Smooth muscle cell (in vitro differentiated cells): Measurements from ENCODE around the gene MTNR1B. TPM values are rescaled to one million over a fixed set of nuclear protein-coding genes. Genes with fewer than 3 reads are reported as not detected.
A peak's percentile ranks its signal among the peaks of the same experiment; 100 is the strongest.

Experiments
- DNase-seq: peaks from one replicate; lab custom pipeline; 2025; ENCODE audit not compliant: unreplicated experiment; lab: John Stamatoyannopoulos, UW
- H2AFZ ChIP-seq: fragments of 200-600 bp; sonication (generic); 2 replicates; pipeline ENCODE4 v1.6.0; 2016; ENCODE audit warnings: antibody characterized with exemption, low read depth, mild to moderate bottlenecking
- H3F3A ChIP-seq: fragments of 200-600 bp; sonication (generic); 2 replicates; pipeline ENCODE4 v1.6.0; 2017; ENCODE audit warnings: antibody characterized with exemption, low read depth
- H3K27ac ChIP-seq: fragments of 200-600 bp; sonication (generic); 2 replicates; pipeline ENCODE4 v1.5.1; 2016; ENCODE audit warnings: low read depth, mild to moderate bottlenecking
- H3K27me3 ChIP-seq: fragments of 200-600 bp; sonication (generic); 2 replicates; pipeline ENCODE4 v1.6.1; 2016; ENCODE audit warnings: low read depth, mild to moderate bottlenecking
- H3K36me3 ChIP-seq: fragments of 200-600 bp; sonication (generic); 2 replicates; pipeline ENCODE4 v1.5.1; 2016; ENCODE audit warnings: low read depth
- H3K4me1 ChIP-seq: fragments of 200-600 bp; sonication (generic); 2 replicates; pipeline ENCODE4 v1.5.1; 2016; ENCODE audit warnings: low read depth
- H3K4me2 ChIP-seq: fragments of 200-600 bp; sonication (generic); 2 replicates; pipeline ENCODE4 v1.6.0; 2016; ENCODE audit warnings: mild to moderate bottlenecking
- H3K4me3 ChIP-seq: fragments of 200-600 bp; sonication (generic); 2 replicates; pipeline ENCODE4 v1.5.1; 2016; ENCODE audit warnings: mild to moderate bottlenecking
- H3K79me2 ChIP-seq: fragments of 200-600 bp; sonication (generic); 2 replicates; pipeline ENCODE4 v1.6.0; 2016; ENCODE audit warnings: low read depth, mild to moderate bottlenecking
- H3K9ac ChIP-seq: fragments of 200-600 bp; sonication (generic); 2 replicates; pipeline ENCODE4 v1.6.0; 2016; ENCODE audit warnings: low read depth
- H3K9me3 ChIP-seq: fragments of 200-600 bp; sonication (generic); replicated peaks from 2 replicates; pipeline ENCODE4 v1.5.1; 2016; ENCODE audit warnings: low read depth
- H4K20me1 ChIP-seq: fragments of 200-600 bp; sonication (generic); 2 replicates; pipeline ENCODE4 v1.6.0; 2016; ENCODE audit warnings: low read depth
- CTCF ChIP-seq: fragments of 200-600 bp; sonication (generic); IDR thresholded peaks from 2 replicates; pipeline ENCODE4 v1.5.1; 2017; ENCODE audit warnings: borderline replicate concordance, mild to moderate bottlenecking, antibody characterized with exemption; ENCODE audit not compliant: insufficient read depth, poor library complexity, severe bottlenecking
- whole genome bisulfite sequencing: methylation state at CpG from one replicate; pipeline ENCODE4 v1.1.7; 2016; ENCODE audit warnings: low lambda C conversion rate; 5-methylcytosine and 5-hydroxymethylcytosine counted together
- polyA plus RNA-seq: library from polyadenylated mRNA; unstranded; fragments of >200 nt; fragmentation: Nextera tagmentation; extraction: Ambion mirVana; gene quantifications from 2 replicates; pipeline ENCODE4 v1.2.1, GENCODE V29; 2016
- total RNA-seq: library from RNA; depleted of rRNA; stranded (reverse); fragments of >200 nt; gene quantifications from 2 replicates; pipeline ENCODE4 v1.2.3, GENCODE V29; 2014

MTNR1B gene
- total and polyA plus RNA-seq, 2 experiments from 2014 or later: not detected

GRCh38 chr11:92965196-92965595, 4.3 kb upstream of the MTNR1B start:
- Histone ChIP-seq H3K4me2 (no peak overlapping the region), H3K36me3 (no peaks in the 10 kb centered on the region), H3K27me3 (peaks cover 22% of the 10 kb centered on the region), H2AFZ (no peak overlapping the region), H3F3A (no peaks in the 10 kb centered on the region), H3K79me2 (no peaks in the 10 kb centered on the region), H3K9ac (no peak overlapping the region), H3K9me3 (no peaks in the 10 kb centered on the region), H3K27ac (no peak overlapping the region), H4K20me1 (no peaks in the 10 kb centered on the region), H3K4me3 (no peak overlapping the region), H3K4me1 (no peaks in the 10 kb centered on the region)
- WGBS: 88% methylated on average over 2 of the region's 2 CpGs
- TF ChIP-seq CTCF: no peak
- DNase-seq: no peak

GRCh38 chr11:92967178-92967577, 2.3 kb upstream of the MTNR1B start:
- H3K4me3 ChIP-seq: no peak overlapping the region
- no peak overlapping the region for H3K9ac ChIP-seq
- 80% methylated on average over 2 of the region's 2 CpGs for WGBS
- no peak for DNase-seq
- H4K20me1 ChIP-seq: no peaks in the 10 kb centered on the region
- no peaks in the 10 kb centered on the region for H3F3A ChIP-seq
- no peaks in the 10 kb centered on the region for H3K9me3 ChIP-seq
- no peak overlapping the region for H3K27ac ChIP-seq
- peaks cover 27% of the 10 kb centered on the region for H3K27me3 ChIP-seq
- H3K4me1 ChIP-seq: no peaks in the 10 kb centered on the region
- H3K79me2 ChIP-seq: no peaks in the 10 kb centered on the region
- H3K4me2 ChIP-seq: no peak overlapping the region
- H2AFZ ChIP-seq: no peak overlapping the region
- TF ChIP-seq CTCF: no peak
- no peaks in the 10 kb centered on the region for H3K36me3 ChIP-seq

- Histone ChIP-seq H3K9ac (no peak overlapping the region), H3K36me3 (no peaks in the 10 kb centered on the region), H2AFZ (no peak overlapping the region), H3K4me3 (no peak overlapping the region), H3K4me1 (no peaks in the 10 kb centered on the region), H3K9me3 (no peaks in the 10 kb centered on the region), H3K79me2 (no peaks in the 10 kb centered on the region), H3F3A (no peaks in the 10 kb centered on the region), H3K27ac (no peak overlapping the region), H3K4me2 (no peak overlapping the region), H3K27me3 (peaks cover 27% of the 10 kb centered on the region), H4K20me1 (no peaks in the 10 kb centered on the region)
- 82% methylated on average over 2 of the region's 2 CpGs for WGBS
- no peak for DNase-seq
- no peak for TF ChIP-seq CTCF
Observed at GRCh38 chr11:92967867-92968266, 1.6 kb upstream of the MTNR1B start.

- Histone ChIP-seq H3K36me3 (no peaks in the 10 kb centered on the region), H3K9me3 (no peaks in the 10 kb centered on the region), H4K20me1 (no peaks in the 10 kb centered on the region), H3K27ac (no peak overlapping the region), H2AFZ (no peak overlapping the region), H3K9ac (no peak overlapping the region), H3K4me3 (peak overlapping the region; percentile 29), H3K27me3 (peaks cover 27% of the 10 kb centered on the region), H3K4me1 (no peaks in the 10 kb centered on the region), H3K4me2 (peak overlapping the region; percentile 72), H3F3A (no peaks in the 10 kb centered on the region), H3K79me2 (no peaks in the 10 kb centered on the region)
- 66% methylated on average over 16 of the region's 16 CpGs for WGBS
- TF ChIP-seq CTCF: no peak
- DNase-seq: no peak
Observed at GRCh38 chr11:92969293-92969633, 188 bp upstream of the MTNR1B start.
